IPS-NIHi7 (cell line): ENCODE results near the gene GASK1A.

Experiments
- DNase-seq: peaks from one replicate; pipeline ENCODE4 v3.0.0; 2012; ENCODE audit warnings: mixed read lengths; ENCODE audit errors: extremely low spot score

The GASK1A gene

DNA sequence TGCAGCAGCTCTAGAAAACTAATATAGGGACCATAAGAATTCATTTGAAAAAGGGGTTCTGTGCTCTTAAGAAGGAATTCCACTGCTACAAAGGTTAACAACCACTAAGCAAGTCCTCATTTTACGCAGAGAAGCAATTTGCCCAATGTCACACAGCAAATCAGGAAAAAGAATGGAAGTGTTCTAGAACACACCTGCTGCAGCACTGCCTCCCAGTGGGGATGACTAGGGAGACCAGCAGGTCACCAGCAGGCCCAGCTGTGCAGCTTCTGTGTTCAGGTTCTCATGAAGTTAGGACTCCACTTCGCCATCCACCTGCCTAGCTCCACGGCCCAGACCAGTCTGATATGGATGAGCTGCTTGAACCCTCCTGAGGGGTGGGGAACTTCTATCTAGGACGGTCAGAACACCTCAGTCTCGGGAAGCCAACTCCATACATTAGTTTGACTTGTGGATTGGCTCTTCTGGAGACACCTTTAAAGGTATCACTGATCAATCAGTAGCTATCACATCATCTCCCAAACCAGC lies 108.2 kb downstream of the GASK1A start:
- no peak for DNase-seq

DNA sequence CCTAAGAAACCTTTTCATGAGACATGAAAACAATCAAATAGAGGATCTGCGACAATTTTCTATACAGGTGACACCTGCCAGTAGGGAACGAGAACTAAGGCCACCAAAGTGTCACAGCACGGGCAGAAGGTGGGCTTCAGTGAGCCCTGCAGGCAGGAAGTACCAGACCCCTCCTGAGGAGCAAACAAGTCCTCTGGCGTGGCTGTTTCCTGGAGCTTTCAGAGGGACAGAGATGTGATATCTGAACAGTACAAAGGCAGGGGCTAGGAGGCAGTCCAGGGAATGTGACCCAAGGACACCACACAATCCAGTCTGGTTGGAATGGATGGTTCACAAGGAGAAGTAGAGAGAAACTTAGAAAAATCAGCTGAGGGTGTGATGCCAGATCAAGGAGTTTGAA lies 110.0 kb downstream of the GASK1A start:
- no peak for DNase-seq

DNA sequence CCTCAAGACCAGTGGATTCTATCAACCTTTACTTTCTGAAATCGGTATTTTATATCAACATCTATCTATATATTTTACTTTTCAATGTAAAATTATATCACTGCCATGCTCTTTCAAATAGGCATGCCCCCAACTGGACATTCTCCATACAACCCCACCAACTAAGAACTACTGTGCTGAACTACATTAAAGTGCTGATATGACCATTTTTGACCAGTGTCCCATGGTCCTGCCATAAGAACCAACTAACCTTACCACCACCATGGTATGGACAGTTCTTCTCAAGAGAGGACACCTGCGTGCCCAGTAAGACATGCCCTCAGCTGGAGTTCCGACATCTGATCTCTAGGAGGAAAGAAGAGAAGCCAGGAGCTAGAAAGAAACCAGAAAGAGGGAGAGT lies 111.1 kb downstream of the GASK1A start:
- DNase-seq: no peak

DNA sequence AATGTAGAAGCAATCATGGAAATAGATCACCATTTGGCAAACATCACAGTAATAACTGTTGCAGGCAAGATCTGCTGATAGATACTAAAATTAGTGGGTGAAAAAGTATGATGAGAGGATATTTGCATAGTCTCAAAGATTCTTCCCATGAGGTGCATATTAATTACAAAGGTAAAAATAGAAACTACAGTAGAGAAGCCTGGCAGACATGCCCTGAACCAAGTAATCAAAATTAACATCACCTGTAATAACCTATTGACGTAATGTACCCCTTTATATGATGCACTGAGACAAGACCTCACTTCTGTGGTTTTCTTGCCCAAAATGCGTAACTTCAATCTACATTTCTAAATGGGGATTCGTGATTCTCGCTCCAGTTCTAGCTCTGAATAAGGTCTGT lies 112.4 kb downstream of the GASK1A start:
- DNase-seq: no peak

DNA sequence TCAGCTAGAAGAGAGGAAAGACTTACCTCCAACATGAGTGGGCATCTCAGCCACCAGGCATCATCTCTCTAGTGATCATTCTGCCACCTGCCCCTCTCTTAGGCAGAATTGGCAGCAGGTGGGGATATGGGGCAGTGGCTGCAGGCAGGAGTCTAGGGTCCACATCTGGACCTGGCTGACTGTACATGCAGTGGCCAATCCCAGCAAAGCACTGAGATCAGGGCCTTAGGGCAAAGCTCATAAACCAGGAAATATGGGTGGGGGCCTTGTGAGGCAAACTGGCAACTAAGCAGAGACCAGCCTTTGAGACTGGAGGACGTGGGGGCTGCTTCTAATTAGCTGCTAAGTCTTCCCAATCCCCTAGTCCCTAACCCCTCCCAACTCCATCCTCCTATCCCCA lies 113.9 kb downstream of the GASK1A start:
- no peak for DNase-seq

DNA sequence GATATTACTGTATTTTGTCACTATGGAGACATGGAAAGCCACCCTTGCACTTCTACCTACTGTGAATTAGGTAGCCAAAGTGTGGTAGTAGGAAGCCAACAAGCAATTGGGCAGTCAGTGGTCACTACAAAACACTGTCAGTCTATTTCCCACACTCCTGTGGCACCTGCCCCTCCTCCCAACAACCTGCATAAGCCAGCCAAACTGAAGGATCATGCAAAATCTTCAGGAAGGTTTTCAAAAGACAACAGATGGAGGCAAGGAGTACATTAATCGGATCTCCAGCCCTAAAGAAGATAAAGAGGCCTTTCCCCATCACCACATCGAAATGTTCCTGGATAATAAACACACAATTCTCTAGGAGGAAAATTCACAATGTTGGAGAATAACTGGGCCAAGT lies 114.9 kb downstream of the GASK1A start:
- no peak for DNase-seq

DNA sequence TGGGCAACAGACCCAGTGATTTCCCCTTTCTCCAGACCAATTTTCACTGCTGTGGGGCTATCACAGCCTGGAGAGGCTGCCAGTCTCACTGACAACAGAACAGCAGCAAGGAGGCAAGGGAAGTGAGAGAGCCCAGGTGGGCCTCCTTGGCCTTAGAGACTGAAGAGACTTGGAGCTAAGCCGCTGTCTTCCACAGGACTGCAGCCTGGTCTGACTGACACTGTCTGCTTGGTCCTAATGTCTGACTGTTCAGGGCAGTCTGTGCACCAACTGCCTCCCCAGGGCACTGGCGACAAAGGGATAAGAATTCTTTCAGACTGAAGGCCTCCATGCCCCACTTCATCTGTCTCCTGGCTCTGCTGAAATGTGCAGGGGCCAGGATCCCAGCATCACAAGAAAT lies 115.3 kb downstream of the GASK1A start:
- DNase-seq: no peak

DNA sequence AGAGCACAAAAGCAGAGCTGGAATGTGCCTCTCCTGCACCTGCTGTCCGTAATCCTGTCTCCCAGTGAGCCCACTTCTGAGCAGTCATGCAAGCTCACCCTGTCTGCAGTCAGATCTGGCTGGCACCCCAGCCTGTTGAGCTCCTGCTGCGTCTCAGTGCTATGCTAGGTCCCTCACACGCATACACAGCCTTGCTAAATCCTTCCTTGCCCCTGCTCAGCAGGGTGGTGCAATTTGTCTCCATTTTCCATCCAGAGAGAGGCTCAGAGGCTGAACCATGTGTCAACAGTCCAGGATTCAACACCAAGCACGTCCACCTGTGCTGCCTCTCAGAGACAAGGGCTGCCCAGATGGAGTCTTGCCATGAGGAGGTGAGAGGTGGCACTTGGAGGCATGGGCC lies 115.7 kb downstream of the GASK1A start:
- no peak for DNase-seq

DNA sequence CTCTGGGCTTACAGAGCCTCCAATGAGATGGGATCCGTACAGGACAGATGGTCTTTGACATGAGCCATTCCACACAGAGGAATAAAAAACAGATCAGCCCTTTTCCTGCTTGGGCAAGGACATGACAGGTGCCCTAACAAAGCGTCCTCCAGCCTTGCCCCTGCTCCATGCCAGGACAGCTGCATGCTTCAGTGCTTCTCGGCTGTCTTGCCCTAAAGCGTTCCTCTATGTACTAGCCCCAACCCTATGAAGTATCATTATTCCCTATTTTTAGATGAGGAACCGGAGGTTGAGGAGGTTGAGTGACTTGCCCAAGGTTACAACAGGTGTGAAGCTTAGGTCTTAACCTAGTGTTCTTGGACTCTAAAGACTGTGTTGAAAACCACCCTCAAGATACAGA lies 116.3 kb downstream of the GASK1A start:
- DNase-seq: no peak

DNA sequence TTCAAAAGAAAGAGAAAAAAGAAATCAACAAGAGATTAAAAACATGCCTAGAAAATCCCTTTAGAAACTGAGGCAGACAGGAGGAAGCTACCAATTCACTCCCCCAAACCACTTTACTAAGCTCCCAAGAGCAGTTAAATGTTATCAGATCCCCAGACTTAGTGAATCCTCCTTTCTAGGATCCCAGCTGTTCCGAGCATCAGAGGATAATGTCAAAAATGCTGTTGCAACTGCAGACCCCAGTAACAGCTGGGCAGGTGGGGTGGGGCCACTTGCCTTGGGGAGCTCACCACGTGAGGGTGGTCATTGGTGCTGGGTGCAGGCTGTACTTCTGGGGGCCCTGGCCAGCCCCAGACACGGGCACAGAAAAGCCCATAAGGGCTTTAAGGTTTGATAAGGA lies 117.7 kb downstream of the GASK1A start:
- no peak for DNase-seq

DNA sequence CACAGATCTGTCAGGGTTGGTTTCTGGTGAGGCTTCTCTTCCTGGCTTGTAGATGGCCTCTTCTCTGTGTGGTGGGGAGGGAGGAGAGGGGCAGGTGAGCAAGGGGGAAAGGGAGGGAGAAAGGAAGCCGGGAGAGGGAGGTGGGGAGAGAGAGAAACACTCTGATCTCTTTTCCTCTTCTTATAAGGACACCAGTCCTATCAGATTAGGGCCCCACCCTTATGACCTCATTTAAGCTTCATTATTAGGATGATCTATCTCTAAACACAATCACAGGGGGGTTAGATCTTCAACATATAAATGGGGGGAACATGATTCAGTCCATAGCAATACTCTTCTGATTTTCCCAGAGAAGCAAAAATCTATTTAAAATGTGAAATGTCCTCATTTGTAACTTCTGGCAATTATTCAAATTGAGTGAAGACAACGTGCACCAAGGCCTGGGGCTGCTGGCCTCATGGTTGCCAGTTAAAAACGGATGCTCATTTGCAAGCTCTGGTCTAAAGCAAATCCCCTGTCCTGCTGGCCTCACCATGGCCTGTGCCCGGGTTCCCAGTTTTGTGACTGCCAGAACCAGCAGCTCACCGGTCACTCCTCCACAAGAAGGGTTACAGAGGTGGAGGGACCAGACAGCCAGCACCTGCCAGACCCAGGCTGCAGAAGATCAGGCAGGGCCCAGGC lies 118.4 kb downstream of the GASK1A start:
- DNase-seq: no peak

DNA sequence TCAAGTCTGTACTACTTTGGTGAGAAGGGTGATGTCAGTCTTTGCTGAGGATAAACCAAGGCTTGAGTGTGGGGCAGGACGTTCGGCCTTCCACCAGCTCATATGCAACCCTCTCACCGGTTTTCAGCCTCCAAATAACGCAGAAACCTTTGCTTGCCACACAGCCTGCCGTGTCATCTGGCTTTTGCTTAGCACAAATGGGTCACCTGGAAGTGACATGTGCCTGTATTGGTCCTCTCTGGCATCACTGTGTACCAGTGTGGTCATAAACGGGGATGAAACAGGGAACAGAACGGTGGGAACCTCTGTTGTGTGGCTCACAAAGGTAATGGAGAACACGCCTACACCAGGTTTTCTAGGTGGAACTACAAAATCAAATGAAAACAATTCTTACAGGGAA lies 119.7 kb downstream of the GASK1A start:
- DNase-seq: no peak

DNA sequence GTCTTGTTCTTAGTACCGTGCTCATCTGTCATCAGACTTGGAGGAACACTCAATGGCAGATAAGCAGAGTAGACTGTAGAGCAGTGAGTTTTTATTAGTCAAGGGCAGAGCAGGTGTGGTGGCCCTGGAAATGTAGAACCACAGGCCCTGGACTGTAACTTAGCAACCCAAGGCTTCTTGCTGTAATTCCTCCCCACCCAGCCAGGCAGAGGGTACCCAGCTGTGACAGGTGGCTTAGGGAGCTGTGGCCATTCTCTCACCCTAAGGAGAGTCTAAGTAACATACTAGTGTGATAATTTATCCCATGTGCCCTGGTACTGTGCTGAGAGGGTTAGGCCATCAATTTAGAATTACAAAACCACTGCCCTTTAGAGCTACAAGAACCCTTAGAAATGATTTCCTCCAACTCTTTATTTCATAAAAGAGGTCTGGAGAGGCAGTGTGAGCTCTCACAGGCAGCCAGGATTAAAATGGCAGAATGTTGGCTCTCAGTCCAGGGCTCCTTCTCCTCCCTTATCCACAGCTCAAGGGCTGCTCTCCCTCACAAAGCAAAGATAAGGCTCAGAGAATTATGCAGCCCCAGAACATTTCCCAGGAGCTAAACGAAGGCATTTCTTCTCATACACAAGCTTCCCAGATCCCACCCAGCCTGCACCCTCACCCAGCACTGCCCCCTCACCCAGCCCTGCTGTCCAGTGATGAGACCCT lies 123.8 kb downstream of the GASK1A start:
- no peak for DNase-seq

DNA sequence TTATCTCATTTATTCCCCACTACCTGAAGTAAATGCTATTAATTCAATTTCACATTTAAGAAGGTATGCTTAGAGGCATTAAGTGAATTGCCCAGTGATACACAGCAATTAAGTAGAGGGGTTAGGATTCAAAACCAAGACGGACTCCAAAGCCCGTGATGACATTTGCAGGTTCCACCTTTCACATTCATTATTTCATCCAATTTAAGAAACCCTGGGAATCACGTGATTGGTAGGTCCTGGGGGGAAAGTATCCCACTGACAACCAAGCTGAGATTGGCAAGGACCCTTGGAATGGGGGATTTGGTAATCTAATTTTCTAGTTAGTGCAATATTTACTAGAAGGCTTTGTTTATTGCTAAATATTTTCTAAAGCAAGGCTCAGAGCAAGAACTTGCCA lies 124.9 kb downstream of the GASK1A start:
- no peak for DNase-seq

DNA sequence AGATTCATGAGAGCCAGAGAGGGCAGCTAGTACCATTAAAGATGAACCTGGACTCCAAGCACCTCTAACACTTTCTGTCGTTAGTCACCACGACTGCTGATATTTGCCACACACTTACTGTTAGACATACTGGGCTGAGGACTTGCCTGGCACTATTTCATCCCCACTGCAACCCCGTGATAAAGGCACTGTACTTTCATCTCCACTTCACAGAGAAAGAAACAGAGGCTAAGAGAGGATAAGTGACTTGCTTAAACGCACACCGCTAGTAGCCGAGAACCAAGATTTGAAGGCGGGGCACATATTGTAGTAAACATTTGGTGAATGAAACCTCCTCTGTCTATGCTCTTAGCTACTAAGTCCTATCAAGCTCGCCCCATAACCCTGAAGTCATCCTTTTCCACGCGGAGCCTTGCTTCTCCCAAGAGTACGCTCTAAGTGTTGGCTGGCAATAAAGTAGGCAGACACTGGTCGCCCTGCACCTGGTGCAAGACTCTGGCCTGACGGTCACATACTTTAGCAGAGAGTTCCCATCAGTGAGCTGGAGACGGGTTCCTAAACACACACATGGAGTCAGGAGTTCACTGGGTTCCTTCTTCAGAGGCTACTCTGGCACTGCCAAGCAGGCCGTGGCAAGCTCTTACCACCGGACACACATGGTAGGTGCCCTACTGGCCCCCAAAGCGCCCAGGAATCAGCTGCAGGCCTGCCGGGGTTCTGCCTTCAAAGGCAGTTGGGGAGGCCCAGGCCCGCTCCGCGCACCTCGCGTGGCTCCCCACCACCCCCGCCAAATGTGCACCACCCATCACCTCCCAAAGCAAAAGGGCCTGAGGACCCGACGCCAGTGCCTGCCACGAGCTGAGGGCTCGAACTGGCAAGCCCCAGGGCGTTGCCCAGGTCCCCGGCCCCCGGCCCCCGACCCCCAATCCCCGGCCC lies 125.8 kb downstream of the GASK1A start:
- peak; percentile 19 for DNase-seq

DNA sequence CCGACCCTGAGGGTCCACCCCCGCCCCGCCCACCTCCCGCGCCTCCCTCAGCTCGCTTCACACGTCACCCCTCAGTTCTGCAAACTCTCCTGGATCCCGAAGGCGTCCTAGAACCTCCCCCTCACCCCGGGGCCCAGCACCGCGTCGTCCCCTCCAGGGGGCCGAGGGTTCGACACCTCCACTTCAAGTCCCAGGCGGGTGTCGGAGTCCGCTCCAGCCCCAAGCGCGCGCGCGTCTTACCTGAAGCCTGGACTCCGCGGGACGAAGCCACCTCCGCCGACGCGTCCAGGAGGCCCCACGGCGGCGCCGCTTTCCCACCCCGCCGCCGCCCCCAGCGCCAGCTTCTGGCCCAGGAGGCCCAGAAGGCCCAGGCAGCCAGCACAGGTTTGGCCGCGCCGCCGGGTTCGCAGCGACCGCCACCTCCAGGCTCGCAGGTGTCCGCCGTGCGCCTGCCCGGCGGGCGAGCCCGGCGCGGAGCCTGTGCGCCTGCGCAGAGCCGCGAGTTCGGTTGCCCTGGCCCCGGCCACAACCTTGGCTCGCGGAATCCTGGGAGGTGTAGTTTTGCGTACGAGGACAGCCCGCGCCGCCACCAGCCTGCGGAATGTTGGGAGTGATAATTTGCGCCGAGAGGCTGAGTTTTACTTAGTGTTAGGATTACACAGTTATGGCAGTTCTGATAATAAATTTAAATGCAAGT lies 126.6 kb downstream of the GASK1A start, which contains the start of gene POMGNT2:
TSS of gene POMGNT2 (minus strand) at position 484 of the 697 bp plus-strand sequence. CDS start 24,648 bp downstream, outside the sequence.
- DNase-seq: peak; percentile 99

DNA sequence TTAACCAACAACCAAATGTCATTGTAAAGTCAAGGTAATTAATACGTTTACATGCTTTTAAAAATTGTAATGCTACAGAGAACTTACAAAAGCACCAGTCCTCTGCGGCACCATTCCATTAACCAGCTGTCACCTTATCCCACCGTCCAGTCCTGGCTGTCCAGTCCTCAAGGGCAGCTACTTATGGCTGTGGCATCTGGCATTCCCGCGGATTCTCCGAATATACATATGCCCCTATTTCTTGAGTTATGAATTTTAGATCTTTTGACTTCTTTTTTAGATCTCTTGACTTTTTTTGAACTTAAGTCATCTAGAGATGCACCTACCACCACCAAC lies 127.2 kb downstream of the GASK1A start:
- no peak for DNase-seq
